GM18873 (cell line): ENCODE results near the gene RAPGEF2.

Experiments used
- ATAC-seq: cut with Tn5 transposase; IDR thresholded peaks from one replicate; pipeline ENCODE4 v1.9.1; 2021; ENCODE audit warnings: mild to moderate bottlenecking, moderate library complexity, moderate number of reproducible peaks; ENCODE audit not compliant: unreplicated experiment, low FRiP score

RAPGEF2 gene

GRCh38 chr4:159269116-159269515 lies 166.2 kb downstream of the RAPGEF2 start:
- ATAC-seq, result no peak

- ATAC-seq, result no peak
Measured at GRCh38 chr4:159269956-159270355, 167.1 kb downstream of the RAPGEF2 start.

- ATAC-seq, result no peak
Measured at GRCh38 chr4:159271856-159272255, 169.0 kb downstream of the RAPGEF2 start.

- no peak for ATAC-seq
Measured at GRCh38 chr4:159272273-159273140, 169.6 kb downstream of the RAPGEF2 start.

- no peak for ATAC-seq
Measured at GRCh38 chr4:159273141-159273438, 170.2 kb downstream of the RAPGEF2 start.

- ATAC-seq, result no peak
Measured at GRCh38 chr4:159273841-159274240, 171.0 kb downstream of the RAPGEF2 start.

GRCh38 chr4:159278399-159278798 lies 175.5 kb downstream of the RAPGEF2 start:
- no peak for ATAC-seq

- no peak for ATAC-seq
Measured at GRCh38 chr4:159279084-159279483, 176.2 kb downstream of the RAPGEF2 start.

- ATAC-seq, result no peak
Measured at GRCh38 chr4:159280442-159281172, 177.7 kb downstream of the RAPGEF2 start.

- no peak for ATAC-seq
Measured at GRCh38 chr4:159281771-159282170, 178.9 kb downstream of the RAPGEF2 start.

GRCh38 chr4:159282329-159282728 lies 179.4 kb downstream of the RAPGEF2 start:
- ATAC-seq, result no peak

GRCh38 chr4:159282944-159283343 lies 180.1 kb downstream of the RAPGEF2 start:
- no peak for ATAC-seq

GRCh38 chr4:159283696-159284095 lies 180.8 kb downstream of the RAPGEF2 start:
- ATAC-seq, result no peak

- no peak for ATAC-seq
Measured at GRCh38 chr4:159284113-159284512, 181.2 kb downstream of the RAPGEF2 start.

GRCh38 chr4:159284733-159285132 lies 181.9 kb downstream of the RAPGEF2 start:
- ATAC-seq, result no peak

- no peak for ATAC-seq
Measured at GRCh38 chr4:159287767-159288166, 184.9 kb downstream of the RAPGEF2 start.

GRCh38 chr4:159289682-159290081 lies 186.8 kb downstream of the RAPGEF2 start:
- no peak for ATAC-seq

- no peak for ATAC-seq
Measured at GRCh38 chr4:159290321-159291030, 187.6 kb downstream of the RAPGEF2 start.

GRCh38 chr4:159291176-159291575 lies 188.3 kb downstream of the RAPGEF2 start:
- ATAC-seq, result no peak

GRCh38 chr4:159292137-159292896 lies 189.4 kb downstream of the RAPGEF2 start:
- ATAC-seq, result no peak
